HG03442 (cell line): ENCODE results near the gene KCNH6.

ENCODE experiments used
- ATAC-seq: cut with Tn5 transposase; IDR thresholded peaks from one replicate; pipeline ENCODE4 v1.9.1; 2021; ENCODE audit warnings: mild to moderate bottlenecking, moderate library complexity; ENCODE audit not compliant: unreplicated experiment

The KCNH6 gene

DNA sequence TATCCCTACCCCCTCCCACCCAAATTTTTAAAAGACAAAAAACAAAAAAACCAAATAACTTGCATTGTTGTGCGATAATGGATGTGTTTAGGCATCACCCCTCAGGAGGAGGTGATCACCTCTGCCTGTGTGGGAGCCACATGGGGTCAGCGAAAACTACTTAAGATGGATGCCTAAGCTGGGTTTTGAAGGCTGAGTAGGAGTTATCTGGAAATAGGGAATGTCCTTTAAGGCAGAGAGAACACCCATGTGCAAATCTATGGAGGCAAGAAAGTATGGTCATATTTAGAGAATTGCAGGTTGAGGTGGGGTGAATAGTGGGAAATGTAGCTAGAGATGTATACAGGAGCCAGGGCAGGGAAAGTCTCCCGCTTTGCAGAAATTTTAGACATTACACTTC lies 72.0 kb downstream of the KCNH6 start:
- ATAC-seq = no peak
